Measurements from ENCODE around the gene SOX6. TPM values are rescaled to one million over a fixed set of nuclear protein-coding genes. Genes with fewer than 3 reads are reported as not detected.

Gene SOX6
- total RNA-seq, 1 donor = 0.27 TPM

- DNase-seq (ENCODE audit: low read depth in 2 of 3, low spot score in 2 of 3) = no peak
Observed at GRCh38 chr11:16195651-16196050, 160.7 kb downstream of the SOX6 start.

- no peak for DNase-seq (ENCODE audit: low read depth in 2 of 3, low spot score in 2 of 3)
Observed at GRCh38 chr11:16194566-16194965, 161.8 kb downstream of the SOX6 start.

- DNase-seq (ENCODE audit: low read depth in 2 of 3, low spot score in 2 of 3) = peak in 2 of 3 donors; percentile 0 to 11
Observed at GRCh38 chr11:16193897-16194381, 162.4 kb downstream of the SOX6 start.

GRCh38 chr11:16191868-16192240 lies 164.5 kb downstream of the SOX6 start:
- DNase-seq (ENCODE audit: low read depth in 2 of 3, low spot score in 2 of 3) = no peak

- DNase-seq (ENCODE audit: low read depth in 2 of 3, low spot score in 2 of 3) = peak in 2 of 3 donors; percentile 31 to 63
Observed at GRCh38 chr11:16191212-16191867, 165.0 kb downstream of the SOX6 start.

- no peak for DNase-seq (ENCODE audit: low read depth in 2 of 3, low spot score in 2 of 3)
Observed at GRCh38 chr11:16186680-16187079, 169.7 kb downstream of the SOX6 start.

GRCh38 chr11:16185042-16185441 lies 171.3 kb downstream of the SOX6 start:
- DNase-seq (ENCODE audit: low read depth in 2 of 3, low spot score in 2 of 3) = no peak

- no peak for DNase-seq (ENCODE audit: low read depth in 2 of 3, low spot score in 2 of 3)
Observed at GRCh38 chr11:16184588-16184987, 171.8 kb downstream of the SOX6 start.

- no peak for DNase-seq (ENCODE audit: low read depth in 2 of 3, low spot score in 2 of 3)
Observed at GRCh38 chr11:16182553-16182952, 173.8 kb downstream of the SOX6 start.

GRCh38 chr11:16180868-16181267 lies 175.5 kb downstream of the SOX6 start:
- DNase-seq (ENCODE audit: low read depth in 2 of 3, low spot score in 2 of 3) = no peak

GRCh38 chr11:16179676-16180075 lies 176.7 kb downstream of the SOX6 start:
- DNase-seq (ENCODE audit: low read depth in 2 of 3, low spot score in 2 of 3) = no peak

GRCh38 chr11:16178273-16178672 lies 178.1 kb downstream of the SOX6 start:
- no peak for DNase-seq (ENCODE audit: low read depth in 2 of 3, low spot score in 2 of 3)

GRCh38 chr11:16177688-16178087 lies 178.7 kb downstream of the SOX6 start:
- no peak for DNase-seq (ENCODE audit: low read depth in 2 of 3, low spot score in 2 of 3)

GRCh38 chr11:16173798-16174197 lies 182.5 kb downstream of the SOX6 start:
- no peak for DNase-seq (ENCODE audit: low read depth in 2 of 3, low spot score in 2 of 3)

GRCh38 chr11:16171882-16172281 lies 184.5 kb downstream of the SOX6 start:
- DNase-seq (ENCODE audit: low read depth in 2 of 3, low spot score in 2 of 3) = no peak

- no peak for DNase-seq (ENCODE audit: low read depth in 2 of 3, low spot score in 2 of 3)
Observed at GRCh38 chr11:16169956-16170847, 186.1 kb downstream of the SOX6 start.

GRCh38 chr11:16169541-16169940 lies 186.8 kb downstream of the SOX6 start:
- DNase-seq (ENCODE audit: low read depth in 2 of 3, low spot score in 2 of 3) = no peak

GRCh38 chr11:16167706-16168487 lies 188.4 kb downstream of the SOX6 start:
- no peak for DNase-seq (ENCODE audit: low read depth in 2 of 3, low spot score in 2 of 3)

- no peak for DNase-seq (ENCODE audit: low read depth in 2 of 3, low spot score in 2 of 3)
Observed at GRCh38 chr11:16166571-16166970, 189.8 kb downstream of the SOX6 start.

GRCh38 chr11:16160146-16160545 lies 196.2 kb downstream of the SOX6 start:
- no peak for DNase-seq (ENCODE audit: low read depth in 2 of 3, low spot score in 2 of 3)

GRCh38 chr11:16158426-16158994 lies 197.8 kb downstream of the SOX6 start:
- DNase-seq (ENCODE audit: low read depth in 2 of 3, low spot score in 2 of 3) = no peak
